UCSD-AML1 (cell line): ENCODE data around the gene RPS6KA3.

Experiments
- DNase-seq: peaks from one replicate; lab custom pipeline; 2025; ENCODE audit not compliant: unreplicated experiment; lab: John Stamatoyannopoulos, UW

Gene RPS6KA3

DNA sequence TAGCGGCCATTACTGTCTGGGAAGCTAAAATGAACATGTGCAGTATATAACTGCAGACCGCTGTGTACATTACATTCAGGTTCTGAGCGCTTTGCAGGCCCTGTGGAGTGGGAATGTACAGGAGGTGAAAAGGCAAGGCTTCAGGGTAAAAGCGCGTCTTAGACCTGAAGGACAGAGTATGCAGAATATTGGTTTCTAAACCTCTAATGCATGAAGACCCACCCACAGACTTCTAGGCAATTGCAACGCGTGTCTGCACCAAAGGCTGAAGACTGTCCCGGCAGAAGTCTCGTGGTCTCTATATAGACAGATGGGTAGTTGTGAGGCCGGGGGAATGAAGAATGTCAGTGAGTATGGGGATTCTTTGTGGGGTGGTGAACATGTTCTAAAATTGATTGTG lies 155.4 kb downstream of the RPS6KA3 start:
- no peak for DNase-seq

DNA sequence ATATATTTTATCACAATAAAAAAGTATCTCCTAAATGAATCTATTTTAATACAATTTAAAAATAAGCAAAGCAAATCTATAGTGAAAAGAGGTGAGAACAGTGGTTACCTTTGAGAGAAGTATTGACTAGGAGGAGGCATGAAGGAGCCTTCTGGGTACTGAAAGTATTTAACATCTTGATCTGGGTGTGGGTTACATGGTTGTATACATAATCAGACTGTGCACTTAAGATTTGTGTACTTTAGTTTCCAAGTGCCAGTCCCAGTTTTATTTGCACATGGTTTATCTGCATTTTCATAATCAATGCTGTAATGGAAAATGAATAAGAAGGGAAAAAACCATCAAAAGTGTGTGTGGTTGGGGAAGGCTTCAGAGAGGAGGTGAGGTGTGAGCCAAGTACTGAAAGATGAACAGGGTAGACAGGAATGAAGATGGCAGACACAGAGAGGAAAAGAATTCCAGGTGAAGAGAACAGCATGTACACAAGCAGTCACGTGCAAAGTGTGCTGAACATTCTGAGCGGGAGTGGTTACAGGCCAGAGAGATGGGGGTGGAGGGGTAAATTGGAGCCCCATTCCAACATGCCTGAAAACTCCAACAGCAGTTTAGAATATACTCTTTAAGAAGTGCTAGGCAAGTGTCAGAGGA lies 164.7 kb downstream of the RPS6KA3 start:
- DNase-seq: no peak
